Retinal pigment epithelial cell (primary cell): ENCODE results near the gene KLHL3.

ENCODE experiments used
- DNase-seq: peaks from one replicate; pipeline ENCODE4 v3.0.0-alpha.2; 2010; ENCODE audit warnings: low read depth
- H3K4me3 ChIP-seq: 2 replicates; pipeline ENCODE4 v1.5.1; 2011; ENCODE audit warnings: mild to moderate bottlenecking, low read length, control low read depth, moderate library complexity
- TF ChIP-seq, protein P1 (sequence below): conservative IDR thresholded peaks from 2 replicates; pipeline ENCODE4 v1.5.1; 2011; ENCODE audit warnings: low read depth, low read length, control low read depth, inconsistent platforms

The KLHL3 gene

DNA sequence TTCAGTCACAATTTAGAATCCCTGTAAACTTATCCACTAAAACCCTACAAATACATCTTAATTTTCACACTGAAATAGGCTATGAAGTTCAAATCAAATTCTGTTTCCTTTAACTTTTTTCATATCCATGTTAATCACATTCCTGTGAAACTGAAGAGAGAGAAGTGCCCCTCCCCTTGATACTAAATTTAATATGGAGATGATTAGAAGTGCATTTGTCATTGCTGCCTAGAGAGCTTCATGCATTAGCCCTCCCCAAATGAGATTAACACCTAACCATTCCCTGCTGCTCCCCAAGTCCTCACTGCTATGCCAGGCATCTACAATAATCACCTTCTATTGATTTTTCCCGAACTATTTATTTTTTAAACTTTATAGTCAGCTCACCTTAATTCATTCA, 151.6 kb downstream of the KLHL3 start:
- no peak for DNase-seq
- no peak overlapping the region for H3K4me3 ChIP-seq
- TF ChIP-seq, protein P1, sequence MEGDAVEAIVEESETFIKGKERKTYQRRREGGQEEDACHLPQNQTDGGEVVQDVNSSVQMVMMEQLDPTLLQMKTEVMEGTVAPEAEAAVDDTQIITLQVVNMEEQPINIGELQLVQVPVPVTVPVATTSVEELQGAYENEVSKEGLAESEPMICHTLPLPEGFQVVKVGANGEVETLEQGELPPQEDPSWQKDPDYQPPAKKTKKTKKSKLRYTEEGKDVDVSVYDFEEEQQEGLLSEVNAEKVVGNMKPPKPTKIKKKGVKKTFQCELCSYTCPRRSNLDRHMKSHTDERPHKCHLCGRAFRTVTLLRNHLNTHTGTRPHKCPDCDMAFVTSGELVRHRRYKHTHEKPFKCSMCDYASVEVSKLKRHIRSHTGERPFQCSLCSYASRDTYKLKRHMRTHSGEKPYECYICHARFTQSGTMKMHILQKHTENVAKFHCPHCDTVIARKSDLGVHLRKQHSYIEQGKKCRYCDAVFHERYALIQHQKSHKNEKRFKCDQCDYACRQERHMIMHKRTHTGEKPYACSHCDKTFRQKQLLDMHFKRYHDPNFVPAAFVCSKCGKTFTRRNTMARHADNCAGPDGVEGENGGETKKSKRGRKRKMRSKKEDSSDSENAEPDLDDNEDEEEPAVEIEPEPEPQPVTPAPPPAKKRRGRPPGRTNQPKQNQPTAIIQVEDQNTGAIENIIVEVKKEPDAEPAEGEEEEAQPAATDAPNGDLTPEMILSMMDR = no peak

DNA sequence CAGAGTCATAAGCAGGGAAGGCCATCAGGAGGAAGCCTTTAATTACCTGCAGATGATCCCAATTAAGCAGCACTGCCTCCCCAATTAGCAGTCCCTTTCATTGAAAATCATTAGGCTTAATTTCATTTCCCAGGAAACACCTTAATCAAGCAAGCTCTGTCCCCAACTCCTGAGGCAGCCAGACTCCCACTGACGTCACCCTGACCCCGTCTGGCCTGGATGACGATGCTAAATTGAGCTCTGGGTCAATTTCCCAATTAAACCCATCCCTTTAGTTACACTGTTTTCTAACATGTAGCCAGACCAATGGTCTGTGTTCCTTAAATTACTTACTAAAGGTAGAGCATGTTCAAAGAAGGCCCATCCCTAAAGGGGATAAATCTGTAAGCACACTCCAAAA, 152.8 kb downstream of the KLHL3 start:
- no peak overlapping the region for H3K4me3 ChIP-seq
- DNase-seq = no peak
- TF ChIP-seq, protein P1 = no peak

DNA sequence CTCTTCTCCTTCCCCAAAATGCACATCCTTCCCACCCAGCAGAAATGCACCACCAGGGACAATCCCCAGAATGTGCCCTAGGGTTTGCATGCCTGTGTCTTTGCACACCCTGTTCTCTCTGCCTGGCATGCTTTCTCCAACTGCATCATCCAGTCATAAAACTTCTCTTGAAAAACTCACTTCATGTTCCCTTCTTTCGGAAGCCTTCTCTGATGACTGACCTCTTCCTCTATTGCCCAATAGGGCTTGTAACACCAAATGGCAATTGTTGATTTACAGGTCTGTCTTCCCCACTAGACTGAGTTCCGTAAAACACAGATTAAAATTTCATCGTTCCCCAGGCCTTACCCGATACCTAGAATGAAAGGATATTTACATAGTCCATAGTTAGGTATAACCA, 153.7 kb downstream of the KLHL3 start:
- TF ChIP-seq, protein P1 = no peak
- DNase-seq = no peak

DNA sequence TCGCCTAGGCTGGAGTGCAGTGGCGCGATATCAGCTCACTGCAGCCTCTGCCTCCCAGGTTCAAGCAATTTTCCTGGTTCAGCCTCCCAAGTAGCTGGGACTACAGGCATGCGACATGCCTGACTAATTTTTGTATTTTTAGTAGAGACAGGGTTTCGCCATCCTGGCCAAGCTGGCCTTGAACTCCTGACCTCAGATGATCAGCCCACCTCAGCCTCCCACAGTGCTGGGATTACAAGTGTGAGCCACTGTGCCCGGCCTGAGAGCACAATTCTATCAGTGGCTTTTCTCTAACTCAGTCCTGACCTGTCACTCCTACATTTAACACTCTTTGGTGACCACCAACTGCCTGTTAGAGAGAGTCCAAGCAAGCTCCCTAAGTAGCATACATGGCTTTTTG, 154.1 kb downstream of the KLHL3 start:
- DNase-seq = no peak
- TF ChIP-seq, protein P1 = no peak
- H3K4me3 ChIP-seq = no peak overlapping the region

More for the DNA sequence above, 153.7 kb downstream of the KLHL3 start:
- no peak overlapping the region for H3K4me3 ChIP-seq

DNA sequence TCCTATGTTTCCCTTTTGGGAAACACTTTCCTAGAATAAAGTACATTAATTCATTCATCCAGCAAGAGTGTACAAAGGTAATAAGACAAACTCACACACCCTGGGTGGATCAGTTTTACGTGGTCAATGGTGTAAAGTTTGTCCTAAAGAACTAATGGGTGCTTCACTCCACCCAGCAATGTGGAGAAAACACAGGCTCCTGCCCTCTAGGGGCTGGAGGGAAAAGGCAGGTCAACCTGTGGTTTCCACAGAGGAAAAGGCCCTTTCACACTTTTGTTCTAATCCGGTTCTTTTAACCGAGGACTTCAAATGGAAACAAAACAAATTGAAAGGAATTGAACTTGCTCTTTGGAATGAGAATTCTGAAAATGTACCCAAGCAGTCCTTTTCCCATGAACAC, 155.9 kb downstream of the KLHL3 start:
- no peak overlapping the region for H3K4me3 ChIP-seq
- TF ChIP-seq, protein P1 = peak; percentile 57
- DNase-seq = no peak

DNA sequence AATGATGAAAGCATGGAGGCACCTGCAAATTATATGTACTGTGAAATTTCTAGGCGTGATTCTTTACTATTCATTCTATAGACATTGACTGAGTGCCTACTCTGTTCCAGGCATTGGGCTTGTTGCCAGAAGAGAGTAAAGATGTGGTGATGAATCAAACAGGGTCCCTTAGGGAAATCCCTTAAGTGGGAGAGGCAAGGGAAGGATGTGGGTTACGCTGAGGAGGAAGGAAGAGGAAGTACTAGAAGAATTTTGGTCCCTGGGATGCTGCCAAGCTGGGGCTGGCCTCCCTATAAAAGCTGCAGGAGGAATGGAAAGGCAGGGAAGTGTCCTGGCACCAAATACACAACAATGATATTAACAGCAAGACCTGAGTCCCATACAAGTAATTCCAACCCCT, 160.0 kb downstream of the KLHL3 start:
- TF ChIP-seq, protein P1 = no peak
- H3K4me3 ChIP-seq = no peak overlapping the region
- DNase-seq = no peak

DNA sequence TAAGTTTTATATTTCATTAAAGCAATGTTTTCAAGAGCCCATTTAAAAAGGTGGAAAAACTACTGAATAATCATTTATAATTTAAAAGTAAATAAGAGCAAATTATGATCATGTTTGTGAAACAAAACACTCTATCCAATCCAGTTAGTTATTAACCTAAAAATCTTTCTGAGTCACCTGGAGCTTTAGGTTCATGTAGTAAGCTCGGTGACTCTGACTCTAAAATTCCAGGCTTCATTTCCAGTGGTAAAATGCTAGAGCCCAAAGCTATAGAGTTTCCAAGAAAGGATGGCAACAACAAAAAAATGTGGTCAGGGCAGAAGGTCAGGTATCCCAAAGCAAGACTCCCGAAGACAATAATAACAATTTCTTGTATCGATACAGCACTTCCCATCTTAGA, 160.7 kb downstream of the KLHL3 start:
- TF ChIP-seq, protein P1 = no peak
- H3K4me3 ChIP-seq = no peak overlapping the region
- no peak for DNase-seq
